ENCODE results near the gene SLC9C2.
"Not testable (repeated sequence)": the region's sequence is repeated elsewhere in the genome, so short reads cannot be mapped to it uniquely, and the experiment has no call there.

- not testable (repeated sequence) for TF ChIP-seq EZH2 (IDR thresholded peaks at IDR 0.05; ENCODE audit: low read depth); CTCF (conservative IDR thresholded peaks at IDR 0.05)
These were observed 88.4 kb downstream of the SLC9C2 start for GRCh38 chr1:173514503-173514902.
